HAP-1 (cell line): ENCODE results near the gene KCNJ8.

Experiments used
- DNase-seq, 2 experiments: peaks; one replicate each; pipeline ENCODE4 v3.0.0-alpha.2; 2016 to 2020; ENCODE audit warnings: low spot score in 2 of 2
- H3K27me3 ChIP-seq: fragments of 250-450 bp; sonication (Bioruptor Pico); 2 replicates; pipeline ENCODE4 v1.5.1; 2020; ENCODE audit warnings: low read depth, mild to moderate bottlenecking, moderate library complexity
- H3K36me3 ChIP-seq: fragments of 250-450 bp; sonication (Bioruptor Pico); replicated peaks from 2 replicates; pipeline ENCODE4 v1.5.1; 2020; ENCODE audit warnings: mild to moderate bottlenecking
- H3K4me1 ChIP-seq: fragments of 250-450 bp; sonication (Bioruptor Pico); 2 replicates; pipeline ENCODE4 v1.5.1; 2020; ENCODE audit warnings: mild to moderate bottlenecking
- H3K4me3 ChIP-seq: fragments of 250-450 bp; sonication (Bioruptor Pico); 2 replicates; pipeline ENCODE4 v1.5.1; 2020; ENCODE audit warnings: mild to moderate bottlenecking, moderate library complexity
- H3K9me3 ChIP-seq: fragments of 250-450 bp; sonication (Bioruptor Pico); 2 replicates; pipeline ENCODE4 v1.5.1; 2020; ENCODE audit warnings: mild to moderate bottlenecking, moderate library complexity
- in situ Hi-C: fragments of 300-500 bp; cut with MboI; formaldehyde crosslinking; loops from 3 replicates; pipeline ENCODE4 v1.14.3; 2020; ENCODE audit warnings: low sequenced_read_pairs, inconsistent platforms, mixed read lengths

Gene KCNJ8

GRCh38 chr12:21773263-21773741, 1.2 kb downstream of the KCNJ8 start:
- Histone ChIP-seq H3K4me3 (no peak overlapping the region), H3K27me3 (peaks cover 31% of the 10 kb centered on the region), H3K9me3 (no peaks in the 10 kb centered on the region), H3K36me3 (no peaks in the 10 kb centered on the region), H3K4me1 (no peaks in the 10 kb centered on the region; the same call in 1 of the 2 replicates)
- in situ Hi-C loops = no loop called here
- peak in 1 of 2 experiments; percentile 26 for DNase-seq

GRCh38 chr12:21771311-21771710, 3.2 kb downstream of the KCNJ8 start:
- no peak for DNase-seq
- in situ Hi-C loops = no loop called here
- no peaks in the 10 kb centered on the region; the same call in 1 of the 2 replicates for H3K4me1 ChIP-seq
- no peaks in the 10 kb centered on the region for H3K36me3 ChIP-seq
- no peak overlapping the region for H3K4me3 ChIP-seq
- H3K27me3 ChIP-seq = peaks cover 31% of the 10 kb centered on the region
- no peaks in the 10 kb centered on the region for H3K9me3 ChIP-seq

- Histone ChIP-seq H3K36me3 (no peaks in the 10 kb centered on the region), H3K27me3 (peaks cover 15% of the 10 kb centered on the region), H3K4me1 (no peaks in the 10 kb centered on the region; the same call in 1 of the 2 replicates), H3K9me3 (no peaks in the 10 kb centered on the region), H3K4me3 (no peak overlapping the region)
- in situ Hi-C loops = no loop called here
- no peak for DNase-seq
These were observed 5.2 kb downstream of the KCNJ8 start for GRCh38 chr12:21769307-21769706.

- Histone ChIP-seq H3K36me3 (no peaks in the 10 kb centered on the region), H3K27me3 (no peaks in the 10 kb centered on the region), H3K9me3 (no peaks in the 10 kb centered on the region), H3K4me1 (no peaks in the 10 kb centered on the region), H3K4me3 (no peak overlapping the region)
- in situ Hi-C loops = no loop called here
- no peak for DNase-seq
These were observed 8.1 kb downstream of the KCNJ8 start for GRCh38 chr12:21766403-21766802.

GRCh38 chr12:21764950-21765349, 9.6 kb downstream of the KCNJ8 start:
- Histone ChIP-seq H3K4me1 (no peaks in the 10 kb centered on the region), H3K27me3 (peaks cover 3% of the 10 kb centered on the region; the same call in 1 of the 2 replicates), H3K36me3 (no peaks in the 10 kb centered on the region), H3K9me3 (no peaks in the 10 kb centered on the region), H3K4me3 (no peak overlapping the region)
- DNase-seq = no peak
- in situ Hi-C loops = no loop called here

- Histone ChIP-seq H3K4me3 (no peak overlapping the region), H3K9me3 (no peaks in the 10 kb centered on the region), H3K36me3 (no peaks in the 10 kb centered on the region), H3K27me3 (peaks cover 3% of the 10 kb centered on the region; the same call in 1 of the 2 replicates), H3K4me1 (no peaks in the 10 kb centered on the region)
- DNase-seq = no peak
- in situ Hi-C loops = no loop called here
These were observed 10.4 kb downstream of the KCNJ8 start for GRCh38 chr12:21764065-21764464.

GRCh38 chr12:21763531-21763930, 11.0 kb downstream of the KCNJ8 start:
- Histone ChIP-seq H3K9me3 (no peaks in the 10 kb centered on the region), H3K4me1 (no peaks in the 10 kb centered on the region), H3K36me3 (no peaks in the 10 kb centered on the region), H3K27me3 (peaks cover 3% of the 10 kb centered on the region; the same call in 1 of the 2 replicates), H3K4me3 (no peak overlapping the region)
- no peak for DNase-seq
- in situ Hi-C loops = no loop called here

- Histone ChIP-seq H3K4me3 (no peak overlapping the region), H3K9me3 (no peaks in the 10 kb centered on the region), H3K4me1 (no peaks in the 10 kb centered on the region), H3K36me3 (no peaks in the 10 kb centered on the region), H3K27me3 (peaks cover 3% of the 10 kb centered on the region; the same call in 1 of the 2 replicates)
- in situ Hi-C loops = no loop called here
- DNase-seq = no peak
These were observed 14.8 kb downstream of the KCNJ8 start for GRCh38 chr12:21759737-21760136.

GRCh38 chr12:21757735-21758134, 16.8 kb downstream of the KCNJ8 start:
- in situ Hi-C loops = no loop called here
- Histone ChIP-seq H3K4me1 (no peaks in the 10 kb centered on the region), H3K27me3 (peaks cover 3% of the 10 kb centered on the region; the same call in 1 of the 2 replicates), H3K4me3 (no peak overlapping the region), H3K9me3 (no peaks in the 10 kb centered on the region), H3K36me3 (no peaks in the 10 kb centered on the region)
- no peak for DNase-seq

- Histone ChIP-seq H3K4me1 (no peaks in the 10 kb centered on the region), H3K36me3 (no peaks in the 10 kb centered on the region), H3K9me3 (no peaks in the 10 kb centered on the region), H3K4me3 (no peak overlapping the region), H3K27me3 (peaks cover 3% of the 10 kb centered on the region; the same call in 1 of the 2 replicates)
- in situ Hi-C loops = no loop called here
- no peak for DNase-seq
These were observed 17.8 kb downstream of the KCNJ8 start for GRCh38 chr12:21756699-21757098.

- H3K4me1 ChIP-seq = no peaks in the 10 kb centered on the region
- H3K4me3 ChIP-seq = no peak overlapping the region
- DNase-seq = no peak
- H3K36me3 ChIP-seq = no peaks in the 10 kb centered on the region
- in situ Hi-C loops = no loop called here
- H3K9me3 ChIP-seq = no peaks in the 10 kb centered on the region
- no peaks in the 10 kb centered on the region for H3K27me3 ChIP-seq
These were observed 23.0 kb downstream of the KCNJ8 start for GRCh38 chr12:21751517-21751916.

GRCh38 chr12:21745258-21745657, 29.2 kb downstream of the KCNJ8 start:
- in situ Hi-C loops = no loop called here
- H3K27me3 ChIP-seq = no peaks in the 10 kb centered on the region

GRCh38 chr12:21731144-21731543, 43.4 kb downstream of the KCNJ8 start:
- H3K4me1 ChIP-seq = no peaks in the 10 kb centered on the region
- no peaks in the 10 kb centered on the region for H3K36me3 ChIP-seq
- no peak overlapping the region for H3K4me3 ChIP-seq
- H3K27me3 ChIP-seq = no peaks in the 10 kb centered on the region
- in situ Hi-C loops = no loop called here
- no peaks in the 10 kb centered on the region for H3K9me3 ChIP-seq
- no peak for DNase-seq

More at GRCh38 chr12:21745258-21745657, 29.2 kb downstream of the KCNJ8 start:
- no peak for DNase-seq
- no peaks in the 10 kb centered on the region for H3K4me1 ChIP-seq
- no peak overlapping the region for H3K4me3 ChIP-seq
- H3K36me3 ChIP-seq = no peaks in the 10 kb centered on the region
- H3K9me3 ChIP-seq = no peaks in the 10 kb centered on the region

- Histone ChIP-seq H3K36me3 (no peaks in the 10 kb centered on the region), H3K27me3 (no peaks in the 10 kb centered on the region), H3K4me1 (no peaks in the 10 kb centered on the region), H3K9me3 (no peaks in the 10 kb centered on the region), H3K4me3 (no peak overlapping the region)
- no peak for DNase-seq
- in situ Hi-C loops = no loop called here
These were observed 48.8 kb downstream of the KCNJ8 start for GRCh38 chr12:21725731-21726130.
